Left lung (tissue), 10 donors: ENCODE results near the gene C1QL2. TPM values are rescaled to one million over a fixed set of nuclear protein-coding genes. Genes with fewer than 3 reads are reported as not detected.
A peak's percentile ranks its signal among the peaks of the same experiment; 100 is the strongest.

Experiments
- ATAC-seq: fragments of 200-7000 bp; cut with Tn5 transposase; one replicate; pipeline ENCODE4 v1.9.1; 2020; ENCODE audit warnings: moderate library complexity
- DNase-seq, 4 donors: peaks; one replicate each; pipeline ENCODE4 v3.0.0-alpha.2; 2013 to 2020
- H3K27ac ChIP-seq, 2 donors: fragments of 200-600 bp; sonication (generic) in 1 of 2; one replicate each; pipeline versions ENCODE4 v1.5.0 to v1.8.0; 2020 to 2021
- H3K27me3 ChIP-seq, 2 donors: fragments of 200-600 bp; sonication (generic) in 1 of 2; one replicate each; pipeline versions ENCODE4 v1.5.0 to v1.8.0; 2020 to 2021
- H3K36me3 ChIP-seq, 2 donors: fragments of 200-600 bp; sonication (generic) in 1 of 2; one replicate each; pipeline versions ENCODE4 v1.5.0 to v1.8.0; 2020 to 2021
- H3K4me1 ChIP-seq, 2 donors: fragments of 200-600 bp; one replicate each; pipeline ENCODE4 v1.8.0; 2021
- H3K4me3 ChIP-seq, 2 donors: fragments of 200-600 bp; sonication (generic) in 1 of 2; one replicate each; pipeline versions ENCODE4 v1.5.0 to v1.8.0; 2020 to 2021; ENCODE audit warnings: mild to moderate bottlenecking in 1 of 2
- H3K9me3 ChIP-seq, 2 donors: fragments of 200-600 bp; sonication (generic) in 1 of 2; one replicate each; pipeline versions ENCODE4 v1.5.0 to v1.8.0; 2020 to 2021
- CTCF ChIP-seq, 2 donors: fragments of 200-600 bp; sonication (generic) in 1 of 2; IDR thresholded peaks; one replicate each; pipeline versions ENCODE4 v1.5.0 to v1.8.0; 2021; ENCODE audit warnings: antibody characterized with exemption in 2 of 2
- intact Hi-C, 2 donors: fragments of 100-400 bp; cut with DNase I; formaldehyde crosslinking; loops; one replicate each; pipeline versions ENCODE4 v1.11.2 to v1.14.2; 2022
- polyA plus RNA-seq, 6 donors: library from polyadenylated mRNA; unstranded; fragments of 120-200 nt; gene quantifications; one replicate each; pipeline ENCODE4 v1.2.1, GENCODE V29; 2013; ENCODE audit not compliant: insufficient read length in 6 of 6
- total RNA-seq, 2 donors: library from RNA; stranded (reverse); fragmentation: NEBNext Ultra II Directional; extraction: Animal tissue kit (Norgen Biotek cat#: 25700); gene quantifications; one replicate each; pipeline ENCODE4 v1.2.1, GENCODE V29; 2021
- donor health status: DM: no; HTN: yes; CAD: no.
- donor health status: DM: no; HTN: no; CAD: no.

The C1QL2 gene
- total and polyA plus RNA-seq, 8 donors = not detected

GRCh38 chr2:119174993-119175347 lies 16.4 kb upstream of the C1QL2 start:
- no peaks in the 10 kb centered on the region for H3K9me3 ChIP-seq
- DNase-seq (no peak), ATAC-seq (no peak)
- intact Hi-C loops = no loop called here
- no peak overlapping the region for H3K27ac ChIP-seq
- H3K27me3 ChIP-seq = peaks cover 0 to 6% of the 10 kb centered on the region in 2 donors
- no peaks in the 10 kb centered on the region for H3K4me1 ChIP-seq
- no peaks in the 10 kb centered on the region for H3K36me3 ChIP-seq
- no peak for TF ChIP-seq CTCF (IDR thresholded peaks at IDR 0.05)
- no peak overlapping the region for H3K4me3 ChIP-seq

GRCh38 chr2:119174216-119174992 lies 15.9 kb upstream of the C1QL2 start:
- Histone ChIP-seq H3K36me3 (no peaks in the 10 kb centered on the region), H3K27me3 (peaks cover 0 to 11% of the 10 kb centered on the region in 2 donors), H3K4me1 (no peaks in the 10 kb centered on the region), H3K27ac (no peak overlapping the region), H3K4me3 (no peak overlapping the region), H3K9me3 (no peaks in the 10 kb centered on the region)
- intact Hi-C loops = no loop called here
- ATAC-seq (peak; percentile 80), DNase-seq (peak in 2 of 4 donors; percentile 24 to 86)
- TF ChIP-seq CTCF (IDR thresholded peaks at IDR 0.05) = peak; percentile 69 to 72

- H3K27ac ChIP-seq = no peak overlapping the region
- no peak for ATAC-seq
- peaks cover 0 to 19% of the 10 kb centered on the region in 2 donors for H3K27me3 ChIP-seq
- intact Hi-C loops = no loop called here
- H3K4me3 ChIP-seq = no peak overlapping the region
- no peaks in the 10 kb centered on the region for H3K4me1 ChIP-seq
- no peaks in the 10 kb centered on the region for H3K9me3 ChIP-seq
- no peaks in the 10 kb centered on the region for H3K36me3 ChIP-seq
- no peak for DNase-seq
- no peak for TF ChIP-seq CTCF (IDR thresholded peaks at IDR 0.05)
These were observed 15.1 kb upstream of the C1QL2 start for GRCh38 chr2:119173556-119174060.

GRCh38 chr2:119170504-119170903 lies 12.0 kb upstream of the C1QL2 start:
- no peaks in the 10 kb centered on the region for H3K36me3 ChIP-seq
- TF ChIP-seq CTCF (IDR thresholded peaks at IDR 0.05) = no peak
- H3K4me1 ChIP-seq = no peaks in the 10 kb centered on the region
- DNase-seq (no peak), ATAC-seq (no peak)
- H3K9me3 ChIP-seq = no peaks in the 10 kb centered on the region
- intact Hi-C loops = no loop called here
- H3K4me3 ChIP-seq = no peak overlapping the region
- H3K27me3 ChIP-seq = peaks cover 0 to 47% of the 10 kb centered on the region in 2 donors
- H3K27ac ChIP-seq = no peak overlapping the region

- H3K4me1 ChIP-seq = no peaks in the 10 kb centered on the region
- H3K9me3 ChIP-seq = no peaks in the 10 kb centered on the region
- no peaks in the 10 kb centered on the region for H3K36me3 ChIP-seq
- no peak for TF ChIP-seq CTCF (IDR thresholded peaks at IDR 0.05)
- H3K27me3 ChIP-seq = peaks cover 0 to 51% of the 10 kb centered on the region in 2 donors
- no peak overlapping the region for H3K4me3 ChIP-seq
- DNase-seq = no peak
- intact Hi-C loops = no loop called here
- no peak overlapping the region for H3K27ac ChIP-seq
- ATAC-seq = no peak
These were observed 11.2 kb upstream of the C1QL2 start for GRCh38 chr2:119169717-119170116.
